ENCODE measurements around the gene PTPRN2.

DNA sequence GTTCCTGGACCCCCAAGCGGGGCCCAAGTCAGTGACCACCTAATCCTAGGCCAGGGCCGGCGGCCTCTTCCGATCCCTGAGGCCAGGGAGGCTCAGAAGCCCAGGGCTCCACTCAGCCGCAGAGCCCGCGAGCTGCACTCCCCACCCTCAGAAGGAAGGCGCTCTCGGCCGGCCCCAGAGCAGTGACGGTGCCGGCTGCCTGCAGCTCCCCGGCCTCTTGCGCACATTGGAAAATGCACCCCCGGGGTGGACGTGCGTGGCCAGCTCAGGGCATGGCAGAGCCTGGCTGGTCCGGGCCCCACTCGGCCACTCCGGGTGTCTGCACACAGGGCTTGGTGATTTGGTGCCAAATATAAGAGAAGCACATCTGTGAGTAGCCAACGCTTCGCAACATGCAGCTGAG lies 269.1 kb downstream of the PTPRN2 start:
- TF ChIP-seq, protein P1, sequence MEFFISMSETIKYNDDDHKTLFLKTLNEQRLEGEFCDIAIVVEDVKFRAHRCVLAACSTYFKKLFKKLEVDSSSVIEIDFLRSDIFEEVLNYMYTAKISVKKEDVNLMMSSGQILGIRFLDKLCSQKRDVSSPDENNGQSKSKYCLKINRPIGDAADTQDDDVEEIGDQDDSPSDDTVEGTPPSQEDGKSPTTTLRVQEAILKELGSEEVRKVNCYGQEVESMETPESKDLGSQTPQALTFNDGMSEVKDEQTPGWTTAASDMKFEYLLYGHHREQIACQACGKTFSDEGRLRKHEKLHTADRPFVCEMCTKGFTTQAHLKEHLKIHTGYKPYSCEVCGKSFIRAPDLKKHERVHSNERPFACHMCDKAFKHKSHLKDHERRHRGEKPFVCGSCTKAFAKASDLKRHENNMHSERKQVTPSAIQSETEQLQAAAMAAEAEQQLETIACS (CRISPR knock-in tag; IDR thresholded peaks at IDR 0.05), result no peak
- no peak for TF ChIP-seq ZNF138 (CRISPR knock-in tag; IDR thresholded peaks at IDR 0.05; ENCODE audit: low read depth)
- TF ChIP-seq, protein P2, sequence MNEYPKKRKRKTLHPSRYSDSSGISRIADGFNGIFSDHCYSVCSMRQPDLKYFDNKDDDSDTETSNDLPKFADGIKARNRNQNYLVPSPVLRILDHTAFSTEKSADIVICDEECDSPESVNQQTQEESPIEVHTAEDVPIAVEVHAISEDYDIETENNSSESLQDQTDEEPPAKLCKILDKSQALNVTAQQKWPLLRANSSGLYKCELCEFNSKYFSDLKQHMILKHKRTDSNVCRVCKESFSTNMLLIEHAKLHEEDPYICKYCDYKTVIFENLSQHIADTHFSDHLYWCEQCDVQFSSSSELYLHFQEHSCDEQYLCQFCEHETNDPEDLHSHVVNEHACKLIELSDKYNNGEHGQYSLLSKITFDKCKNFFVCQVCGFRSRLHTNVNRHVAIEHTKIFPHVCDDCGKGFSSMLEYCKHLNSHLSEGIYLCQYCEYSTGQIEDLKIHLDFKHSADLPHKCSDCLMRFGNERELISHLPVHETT (CRISPR knock-in tag; conservative IDR thresholded peaks at IDR 0.05), result no peak
- no peak for TF ChIP-seq MEIS2 (CRISPR knock-in tag; IDR thresholded peaks at IDR 0.05)
- no peak for TF ChIP-seq NFE2L2 (IDR thresholded peaks at IDR 0.05; ENCODE audit: low read length)
